ENCODE data around the gene IL20RA. TPM values are rescaled to one million over a fixed set of nuclear protein-coding genes. Genes with fewer than 3 reads are reported as not detected.
"Not testable (repeated sequence)": the region's sequence is repeated elsewhere in the genome, so short reads cannot be mapped to it uniquely, and the experiment has no call there.

Gene IL20RA
- total RNA-seq, 4 donors from 2014 or later: 2.0 to 3.3 (median 2.3) TPM

GRCh38 chr6:136963259-136963658 lies 81.5 kb downstream of the IL20RA start:
- no peak for ATAC-seq
- WGBS, 2 donors (ENCODE audit: low coverage in 1 of 2): 16 to 40% methylated on average over 2 of the region's 2 CpGs

DNA sequence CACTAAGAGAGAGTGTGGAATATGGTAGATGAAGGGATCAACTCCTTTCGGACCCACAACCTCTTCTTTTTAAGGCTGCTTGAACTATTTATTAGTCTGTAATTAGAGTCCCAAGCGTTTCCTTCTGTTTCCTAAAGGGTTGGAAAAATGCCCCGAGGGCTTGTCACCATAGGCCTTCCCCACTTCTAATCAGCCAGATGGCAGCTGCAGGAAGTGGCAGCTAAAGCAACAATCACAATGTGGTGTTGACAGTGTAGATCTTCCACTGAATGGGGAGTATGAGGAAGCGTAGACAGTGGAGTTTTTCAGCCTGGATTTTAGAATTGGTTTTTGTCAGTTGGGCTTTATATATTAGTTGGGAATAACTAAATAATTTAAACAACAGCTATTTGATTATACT lies 82.1 kb downstream of the IL20RA start:
- no peak overlapping the region for H3K27ac ChIP-seq
- ATAC-seq: no peak
- H3K4me1 ChIP-seq: no peaks in the 10 kb centered on the region
- no peaks in the 10 kb centered on the region for H3K9me3 ChIP-seq
- 46 to 53% methylated on average over 3 to 4 of the region's 4 CpGs for WGBS, 2 donors (ENCODE audit: low coverage in 1 of 2)
- H3K4me3 ChIP-seq: no peak overlapping the region
- TF ChIP-seq POLR2A (IDR thresholded peaks at IDR 0.05): no peak
- no peak for TF ChIP-seq POLR2AphosphoS5 (IDR thresholded peaks at IDR 0.05)
- TF ChIP-seq, protein P1, sequence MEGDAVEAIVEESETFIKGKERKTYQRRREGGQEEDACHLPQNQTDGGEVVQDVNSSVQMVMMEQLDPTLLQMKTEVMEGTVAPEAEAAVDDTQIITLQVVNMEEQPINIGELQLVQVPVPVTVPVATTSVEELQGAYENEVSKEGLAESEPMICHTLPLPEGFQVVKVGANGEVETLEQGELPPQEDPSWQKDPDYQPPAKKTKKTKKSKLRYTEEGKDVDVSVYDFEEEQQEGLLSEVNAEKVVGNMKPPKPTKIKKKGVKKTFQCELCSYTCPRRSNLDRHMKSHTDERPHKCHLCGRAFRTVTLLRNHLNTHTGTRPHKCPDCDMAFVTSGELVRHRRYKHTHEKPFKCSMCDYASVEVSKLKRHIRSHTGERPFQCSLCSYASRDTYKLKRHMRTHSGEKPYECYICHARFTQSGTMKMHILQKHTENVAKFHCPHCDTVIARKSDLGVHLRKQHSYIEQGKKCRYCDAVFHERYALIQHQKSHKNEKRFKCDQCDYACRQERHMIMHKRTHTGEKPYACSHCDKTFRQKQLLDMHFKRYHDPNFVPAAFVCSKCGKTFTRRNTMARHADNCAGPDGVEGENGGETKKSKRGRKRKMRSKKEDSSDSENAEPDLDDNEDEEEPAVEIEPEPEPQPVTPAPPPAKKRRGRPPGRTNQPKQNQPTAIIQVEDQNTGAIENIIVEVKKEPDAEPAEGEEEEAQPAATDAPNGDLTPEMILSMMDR (IDR thresholded peaks at IDR 0.05): no peak
- TF ChIP-seq EP300 (IDR thresholded peaks at IDR 0.05): no peak
- no peaks in the 10 kb centered on the region for H3K36me3 ChIP-seq
- H3K27me3 ChIP-seq: peaks cover 15% of the 10 kb centered on the region

More at GRCh38 chr6:136963259-136963658, 81.5 kb downstream of the IL20RA start:
- H3K36me3 ChIP-seq: no peaks in the 10 kb centered on the region
- H3K4me1 ChIP-seq: no peaks in the 10 kb centered on the region
- TF ChIP-seq POLR2A (IDR thresholded peaks at IDR 0.05): no peak
- TF ChIP-seq POLR2AphosphoS5 (IDR thresholded peaks at IDR 0.05): no peak
- TF ChIP-seq, protein P1 (IDR thresholded peaks at IDR 0.05): no peak
- no peak for TF ChIP-seq EP300 (IDR thresholded peaks at IDR 0.05)
- no peaks in the 10 kb centered on the region for H3K9me3 ChIP-seq
- peaks cover 10% of the 10 kb centered on the region for H3K27me3 ChIP-seq
- no peak overlapping the region for H3K4me3 ChIP-seq
- no peak overlapping the region for H3K27ac ChIP-seq

DNA sequence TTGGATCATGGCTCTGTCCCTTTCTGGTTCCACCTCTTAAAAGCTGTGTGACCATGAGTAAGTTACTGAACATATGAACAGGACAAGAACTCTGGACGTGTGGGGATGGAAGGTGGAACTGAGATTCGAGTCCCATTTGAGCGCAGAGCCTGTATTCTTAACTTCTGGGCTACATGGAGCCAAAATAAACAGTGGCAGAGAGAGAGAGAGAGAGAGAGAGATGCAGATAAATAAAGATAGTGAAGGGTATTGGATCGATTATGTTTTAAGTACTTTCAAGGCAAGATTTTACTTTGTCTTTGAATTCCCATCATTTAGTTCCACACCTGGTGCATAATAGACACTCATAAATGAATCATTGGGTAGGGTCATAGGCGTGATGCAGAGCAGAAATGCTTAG lies 82.9 kb downstream of the IL20RA start:
- no peak overlapping the region for H3K4me3 ChIP-seq
- H3K4me1 ChIP-seq: no peaks in the 10 kb centered on the region
- H3K9me3 ChIP-seq: no peaks in the 10 kb centered on the region
- no peak for ATAC-seq
- peaks cover 15% of the 10 kb centered on the region for H3K27me3 ChIP-seq
- TF ChIP-seq, protein P1 (IDR thresholded peaks at IDR 0.05): no peak
- TF ChIP-seq POLR2A (IDR thresholded peaks at IDR 0.05) (no peak), EP300 (IDR thresholded peaks at IDR 0.05) (no peak), POLR2AphosphoS5 (IDR thresholded peaks at IDR 0.05) (no peak)
- H3K27ac ChIP-seq: no peak overlapping the region
- WGBS, 2 donors (ENCODE audit: low coverage in 1 of 2): 71 to 74% methylated on average over 4 to 5 of the region's 5 CpGs
- no peaks in the 10 kb centered on the region for H3K36me3 ChIP-seq

- Histone ChIP-seq H3K27ac (no peak overlapping the region), H3K27me3 (peaks cover 15% of the 10 kb centered on the region), H3K36me3 (no peaks in the 10 kb centered on the region), H3K4me1 (no peaks in the 10 kb centered on the region), H3K4me3 (no peak overlapping the region), H3K9me3 (no peaks in the 10 kb centered on the region)
- TF ChIP-seq, protein P1 (IDR thresholded peaks at IDR 0.05): no peak
- TF ChIP-seq POLR2AphosphoS5 (IDR thresholded peaks at IDR 0.05): no peak
- TF ChIP-seq EP300 (IDR thresholded peaks at IDR 0.05): no peak
- TF ChIP-seq POLR2A (IDR thresholded peaks at IDR 0.05): no peak
- WGBS, 2 donors (ENCODE audit: low coverage in 1 of 2): 55 to 74% methylated on average over 2 to 3 of the region's 3 CpGs
- ATAC-seq: no peak
These were observed 84.0 kb downstream of the IL20RA start for GRCh38 chr6:136960781-136961180.

DNA sequence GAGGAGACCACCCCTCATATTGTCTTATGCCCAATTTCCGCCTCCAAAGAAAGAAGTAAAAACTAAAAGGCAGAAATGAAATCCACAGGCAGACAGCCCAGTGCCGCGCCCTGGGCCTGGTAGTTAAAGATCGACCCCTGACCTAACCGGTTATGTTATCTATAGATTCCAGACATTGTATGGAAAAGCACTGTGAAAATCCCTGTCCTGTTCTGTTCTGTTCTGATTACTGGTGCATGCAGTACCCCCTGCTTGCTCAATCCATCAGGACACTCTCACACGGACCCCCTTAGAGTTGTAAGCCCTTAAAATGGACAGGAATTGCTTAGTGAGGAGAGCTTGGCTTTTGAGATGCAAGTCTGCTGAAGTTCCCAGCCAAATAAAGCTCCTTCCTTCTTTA lies 84.8 kb downstream of the IL20RA start:
- not testable (repeated sequence) for ATAC-seq

More for the DNA sequence above, 84.8 kb downstream of the IL20RA start:
- WGBS, 2 donors (ENCODE audit: low coverage in 1 of 2): 79 to 91% methylated on average over 5 of the region's 6 CpGs
- H3K27ac ChIP-seq, H3K4me3 ChIP-seq, H3K4me1 ChIP-seq, H3K36me3 ChIP-seq, H3K9me3 ChIP-seq: not testable (repeated sequence)
- H3K27me3 ChIP-seq: peaks cover 15% of the 10 kb centered on the region
